H1 (cell line): ENCODE data around the gene PRKN. TPM values are rescaled to one million over a fixed set of nuclear protein-coding genes. Genes with fewer than 3 reads are reported as not detected.

Experiments used
- CTCF ChIA-PET: fragments of 300-600 bp; sonication (Branson Sonifier 250); formaldehyde crosslinking; loops from one replicate; lab custom pipeline; 2021; ENCODE audit not compliant: partially characterized antibody; lab: Charles Lee
- POLR2A ChIA-PET: fragments of 300-600 bp; sonication (Branson Sonifier 250); formaldehyde crosslinking; loops from one replicate; lab custom pipeline; 2021; ENCODE audit warnings: inconsistent platforms; ENCODE audit not compliant: partially characterized antibody; lab: Charles Lee
- DNase-seq, 2 experiments: peaks; one replicate each; pipeline versions ENCODE4 v3.0.0 to v3.0.0-alpha.2; 2010 to 2022; ENCODE audit warnings: low spot score in 2 of 2, low read depth in 1 of 2, mixed read lengths in 1 of 2
- FAIRE-seq: peaks from 2 replicates; lab custom pipeline; 2011; peaks lifted over from hg19 to GRCh38; lab: Jason Lieb, UNC
- H2AFZ ChIP-seq: 2 replicates; pipeline ENCODE4 v1.8.1; 2012; ENCODE audit warnings: low read length, inconsistent platforms
- H2AK5ac ChIP-seq: 2 replicates; pipeline ENCODE4 v1.6.1; 2013; ENCODE audit warnings: low read depth, low read length
- H2BK120ac ChIP-seq: replicated peaks from 2 replicates; pipeline ENCODE3; 2013; ENCODE audit warnings: low read depth, low read length, inconsistent platforms
- H2BK12ac ChIP-seq: 2 replicates; pipeline ENCODE4 v1.6.1; 2013; ENCODE audit warnings: low read depth, low read length
- H2BK15ac ChIP-seq: 2 replicates; pipeline ENCODE4 v1.6.1; 2013; ENCODE audit warnings: low read length
- H2BK20ac ChIP-seq: 2 replicates; pipeline ENCODE4 v1.6.1; 2013; ENCODE audit warnings: low read length
- H2BK5ac ChIP-seq: 2 replicates; pipeline ENCODE4 v1.6.1; 2013; ENCODE audit warnings: low read depth, low read length
- H3K14ac ChIP-seq: 2 replicates; pipeline ENCODE4 v1.6.1; 2013; ENCODE audit warnings: inconsistent platforms; ENCODE audit not compliant: insufficient read length
- H3K18ac ChIP-seq: 2 replicates; pipeline ENCODE4 v1.6.1; 2013; ENCODE audit warnings: low read length; ENCODE audit errors: extremely low read depth
- H3K23ac ChIP-seq: 2 replicates; pipeline ENCODE4 v1.6.1; 2013; ENCODE audit warnings: inconsistent platforms; ENCODE audit not compliant: insufficient read length
- H3K23me2 ChIP-seq: 2 replicates; pipeline ENCODE4 v1.6.1; 2013; ENCODE audit warnings: low read depth, low read length
- H3K27ac ChIP-seq: 2 replicates; pipeline ENCODE4 v1.6.1; 2011; ENCODE audit warnings: low read depth, low read length, inconsistent platforms
- H3K27me3 ChIP-seq, 4 experiments: replicated peaks in 1 of 4; 1 replicate in 1 of 4; 2 replicates in 3 of 4; pipeline versions ENCODE4 v1.6.1 to v1.8.1; 2011 to 2013; ENCODE audit warnings: low read length in 3 of 4, mild to moderate bottlenecking in 3 of 4, inconsistent platforms in 2 of 4, mixed read lengths in 2 of 4, moderate library complexity in 1 of 4; ENCODE audit not compliant: control insufficient read depth in 3 of 4, insufficient read depth in 3 of 4; ENCODE audit errors: extremely low read depth in 1 of 4
- H3K36me3 ChIP-seq, 4 experiments: 2 replicates each; pipeline versions ENCODE4 v1.6.1 to v1.8.1; 2011 to 2013; ENCODE audit warnings: mild to moderate bottlenecking in 4 of 4, low read length in 3 of 4, moderate library complexity in 2 of 4, control low read depth in 1 of 4, inconsistent platforms in 1 of 4; ENCODE audit not compliant: insufficient read depth in 4 of 4, control insufficient read depth in 2 of 4
- H3K4ac ChIP-seq: replicated peaks from 2 replicates; pipeline ENCODE3; 2013; ENCODE audit warnings: low read length, low read depth, mixed read lengths, inconsistent platforms; ENCODE audit not compliant: insufficient read length
- H3K4me1 ChIP-seq, 4 experiments: replicated peaks in 1 of 4; 1 replicate in 1 of 4; 2 replicates in 3 of 4; pipeline versions ENCODE4 v1.6.1 to v1.8.1; 2011 to 2013; ENCODE audit warnings: low read length in 3 of 4, inconsistent platforms in 2 of 4, mixed read lengths in 1 of 4; ENCODE audit not compliant: insufficient read depth in 4 of 4, control insufficient read depth in 3 of 4
- H3K4me2 ChIP-seq, 2 experiments: 2 replicates each; pipeline versions ENCODE4 v1.6.1 to v1.8.1; 2011 to 2013; ENCODE audit warnings: low read depth in 2 of 2, low read length in 2 of 2, control low read depth in 1 of 2, inconsistent platforms in 1 of 2, mild to moderate bottlenecking in 1 of 2; ENCODE audit not compliant: insufficient read depth in 1 of 2
- H3K4me3 ChIP-seq, 4 experiments: fragments of 200-600, 300-600 bp in 1 of 4; sonication (generic), shearing (Covaris generic), sonication (Bioruptor Twin) in 1 of 4; 2 replicates each; pipeline versions ENCODE4 v1.5.1 to v1.8.1; 2011 to 2016; ENCODE audit warnings: low read length in 4 of 4, low read depth in 3 of 4, control low read depth in 2 of 4, inconsistent platforms in 2 of 4, mild to moderate bottlenecking in 2 of 4, mixed read lengths in 1 of 4, moderate library complexity in 1 of 4; ENCODE audit not compliant: insufficient read depth in 2 of 4; ENCODE audit errors: extremely low read depth in 1 of 4
- H3K56ac ChIP-seq: replicated peaks from 2 replicates; pipeline ENCODE3; 2013; ENCODE audit warnings: low read depth, mild to moderate bottlenecking, mixed read lengths, low read length, inconsistent platforms; ENCODE audit not compliant: insufficient read length
- H3K79me1 ChIP-seq: 2 replicates; pipeline ENCODE4 v1.6.1; 2013; ENCODE audit warnings: low read depth, low read length, control low read depth
- H3K79me2 ChIP-seq, 2 experiments: 2 replicates each; pipeline versions ENCODE4 v1.6.1 to v1.8.1; 2012 to 2013; ENCODE audit warnings: low read length in 2 of 2, mild to moderate bottlenecking in 2 of 2, inconsistent platforms in 1 of 2; ENCODE audit not compliant: insufficient read depth in 2 of 2, control insufficient read depth in 1 of 2
- H3K9ac ChIP-seq, 4 experiments: replicated peaks in 1 of 4; 1 replicate in 1 of 4; 2 replicates in 3 of 4; pipeline versions ENCODE4 v1.6.1 to v1.8.1; 2011 to 2013; ENCODE audit warnings: low read depth in 3 of 4, low read length in 3 of 4, control low read depth in 2 of 4, mild to moderate bottlenecking in 2 of 4, moderate library complexity in 2 of 4, inconsistent platforms in 1 of 4; ENCODE audit errors: extremely low read depth in 1 of 4
- H3K9me3 ChIP-seq, 2 experiments: 2 replicates each; pipeline versions ENCODE4 v1.6.1 to v1.8.1; 2012 to 2013; ENCODE audit warnings: mild to moderate bottlenecking in 2 of 2, moderate library complexity in 2 of 2, control low read depth in 1 of 2, inconsistent platforms in 1 of 2, low read depth in 1 of 2, low read length in 1 of 2, mixed read lengths in 1 of 2; ENCODE audit not compliant: insufficient read depth in 2 of 2
- H4K20me1 ChIP-seq, 2 experiments: replicated peaks in 1 of 2; 2 replicates each; pipeline versions ENCODE3 to v1.8.1; 2011 to 2013; ENCODE audit warnings: inconsistent platforms in 2 of 2, low read length in 2 of 2, mild to moderate bottlenecking in 1 of 2; ENCODE audit not compliant: insufficient read depth in 2 of 2, control insufficient read depth in 1 of 2
- H4K5ac ChIP-seq: 2 replicates; pipeline ENCODE4 v1.6.1; 2013; ENCODE audit warnings: low read length, low read depth, mixed read lengths, inconsistent platforms; ENCODE audit not compliant: insufficient read length
- H4K8ac ChIP-seq: 2 replicates; pipeline ENCODE4 v1.8.0; 2013; ENCODE audit warnings: mild to moderate bottlenecking, moderate library complexity, low read length, inconsistent platforms; ENCODE audit not compliant: insufficient read depth; ENCODE audit errors: extremely low read depth
- H4K91ac ChIP-seq: replicated peaks from 2 replicates; pipeline ENCODE3; 2013; ENCODE audit warnings: low read length, mixed read lengths, inconsistent platforms; ENCODE audit not compliant: insufficient read length
- KDM1A ChIP-seq: fragments of 200-600, 300-600 bp; sonication (generic); IDR thresholded peaks from 2 replicates; pipeline ENCODE4 v1.7.1; 2016; ENCODE audit warnings: mild to moderate bottlenecking, low read length, borderline replicate concordance
- SAP30 ChIP-seq: fragments of 300-600 bp; sonication (generic); IDR thresholded peaks from 2 replicates; pipeline ENCODE4 v1.7.1; 2012; ENCODE audit warnings: low read length, moderate library complexity, mild to moderate bottlenecking, inconsistent platforms; ENCODE audit not compliant: insufficient read depth, insufficient replicate concordance
- WGBS, 2 experiments: shearing (Covaris generic) in 1 of 2; methylation state at CpG; one replicate each; pipeline versions ENCODE4 v1.1.6 to v1.1.7; 2013 to 2015; ENCODE audit warnings: low lambda C conversion rate in 2 of 2, mixed read lengths in 2 of 2, inconsistent platforms in 1 of 2, low coverage in 1 of 2, missing lambda C conversion rate in 1 of 2; ENCODE audit not compliant: insufficient replicate concordance in 2 of 2, insufficient coverage in 1 of 2, insufficient read length in 1 of 2; ENCODE audit errors: extremely low coverage in 1 of 2, missing lambda C conversion rate in 1 of 2; 5-methylcytosine and 5-hydroxymethylcytosine counted together
- polyA plus RNA-seq, 7 experiments: library from polyadenylated mRNA; depleted of rRNA in 3 of 7; stranded (reverse) in 5 of 7; unstranded in 2 of 7; fragments of >200 nt in 5 of 7; fragments of 200-250 nt in 2 of 7; gene quantifications; 1 replicate in 5 of 7; 2 replicates in 1 of 7; 4 replicates in 1 of 7; pipeline versions ENCODE4 v1.2.1 to v1.2.3, GENCODE V29; 2011 to 2013; ENCODE audit warnings: missing spikeins in 2 of 7, mixed read lengths in 2 of 7
- total RNA-seq: library from RNA; stranded (reverse); fragmentation: NEBNext Ultra II Directional; extraction: Animal tissue kit (Norgen Biotek cat#: 25700); gene quantifications from 2 replicates; pipeline ENCODE4 v1.2.1, GENCODE V29; 2021

Gene PRKN
- total and polyA plus RNA-seq, 2 of the 8 experiments (the other 6 are each of a cell fraction or from before 2014, with no cell fraction given) = 0.13 to 0.29 TPM

DNA sequence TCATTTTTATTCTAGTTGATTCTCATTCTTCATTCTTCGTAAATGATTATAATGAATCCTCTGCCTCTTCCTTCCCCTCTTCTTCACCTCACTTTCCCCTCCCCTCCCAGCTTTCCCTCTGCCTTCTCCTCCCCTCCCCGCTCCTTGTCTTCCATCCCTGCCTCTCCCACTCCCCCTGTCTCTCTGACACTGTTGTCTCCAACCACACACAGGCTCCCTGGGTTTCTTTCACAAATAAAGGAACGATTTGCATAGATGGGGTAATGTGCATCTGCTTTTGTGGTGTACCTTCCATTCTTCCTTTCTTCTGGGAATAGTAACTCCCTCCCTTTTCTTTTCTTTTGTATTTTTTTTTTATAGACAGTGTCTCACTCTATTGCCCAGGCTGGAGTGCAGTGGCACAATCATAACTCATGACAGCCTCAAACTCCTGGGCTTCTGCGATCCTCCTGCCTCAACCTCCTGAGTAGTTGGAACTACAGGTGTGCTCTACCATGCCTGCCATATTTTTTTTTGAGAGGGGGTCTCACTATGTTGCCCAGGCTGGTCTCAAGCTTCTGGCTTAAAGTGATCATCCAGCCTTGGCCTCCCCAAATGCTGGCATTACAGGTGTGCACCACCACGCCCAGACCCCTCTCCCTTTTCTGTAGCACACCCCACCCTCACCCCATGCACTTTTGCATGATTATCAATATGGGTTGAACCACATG is 318.6 kb downstream of the PRKN start:
- ChIA-PET CTCF (interaction anchor here (1.7 kb wide), 1 partner anchor 44 kb away, joined by 3 read pairs; no protein-coding TSS in a partner anchor), POLR2A (no interaction called here)
- no peaks in the 10 kb centered on the region for H4K20me1 ChIP-seq
- no peaks in the 10 kb centered on the region for H3K79me2 ChIP-seq
- H3K23ac ChIP-seq = no peak overlapping the region
- no peak overlapping the region for H2AFZ ChIP-seq
- no peak overlapping the region for H3K4me2 ChIP-seq
- no peak overlapping the region for H3K4ac ChIP-seq
- H3K14ac ChIP-seq = no peak overlapping the region
- no peaks in the 10 kb centered on the region for H3K79me1 ChIP-seq
- no peak overlapping the region for H2BK15ac ChIP-seq
- H3K27ac ChIP-seq = no peak overlapping the region
- no peaks in the 10 kb centered on the region for H3K27me3 ChIP-seq
- peak; percentile 88 for TF ChIP-seq KDM1A
- TF ChIP-seq SAP30 = no peak
- 76% methylated on average over 5 of the region's 5 CpGs; no CpG with 5 or more reads in 1 of the 2 experiments for WGBS, 2 experiments
- DNase-seq = no peak
- H4K8ac ChIP-seq = no peak overlapping the region
- H2BK120ac ChIP-seq = no peak overlapping the region
- peaks cover 2% of the 10 kb centered on the region; the same call in 1 of the 2 replicates for H3K23me2 ChIP-seq
- H2AK5ac ChIP-seq = no peak overlapping the region
- no peak overlapping the region for H2BK12ac ChIP-seq
- H4K91ac ChIP-seq = no peak overlapping the region
- H3K4me3 ChIP-seq = no peak overlapping the region
- no peaks in the 10 kb centered on the region for H3K9me3 ChIP-seq
- H3K36me3 ChIP-seq = no peaks in the 10 kb centered on the region
- H2BK5ac ChIP-seq = no peak overlapping the region
- peaks cover 0 to 12% (median 9%) of the 10 kb centered on the region in 4 experiments; a peak in 3 of 7 replicates for H3K4me1 ChIP-seq
- H4K5ac ChIP-seq = no peak overlapping the region
- no peak overlapping the region for H3K18ac ChIP-seq
- no peak overlapping the region for H2BK20ac ChIP-seq
- no peak overlapping the region for H3K9ac ChIP-seq
- no peak for FAIRE-seq
- no peak overlapping the region for H3K56ac ChIP-seq
